Stimulated activated memory B cell treated with anti-CD40 and anti-IgM and Interleukin-4, amounts not matched to agents 10 μg/mL and 1 μg/mL and 100 μg/mL, for 72 hours (primary cell): ENCODE results near the gene LRFN3.
"Not testable (repeated sequence)": the region's sequence is repeated elsewhere in the genome, so short reads cannot be mapped to it uniquely, and the experiment has no call there.

Experiments
- ATAC-seq: fragments of 150-1000 bp; cut with Tn5 transposase; 2 replicates; pipeline ENCODE4 v1.10.0; 2021
- H3K27ac Mint-ChIP-seq: one replicate; pipeline ENCODE4 v1.8.0; 2022; ENCODE audit warnings: mild to moderate bottlenecking, mixed read lengths
- H3K27me3 Mint-ChIP-seq: one replicate; pipeline ENCODE4 v1.8.0; 2022; ENCODE audit warnings: mixed read lengths
- H3K36me3 Mint-ChIP-seq: one replicate; pipeline ENCODE4 v1.8.0; 2022; ENCODE audit warnings: mixed read lengths
- H3K4me1 Mint-ChIP-seq: one replicate; pipeline ENCODE4 v1.8.0; 2022; ENCODE audit warnings: mixed read lengths
- H3K4me3 Mint-ChIP-seq: one replicate; pipeline ENCODE4 v1.8.0; 2022; ENCODE audit warnings: mild to moderate bottlenecking, moderate library complexity, mixed read lengths
- H3K9me3 Mint-ChIP-seq: one replicate; pipeline ENCODE4 v1.8.0; 2022; ENCODE audit warnings: mixed read lengths

LRFN3 gene

DNA sequence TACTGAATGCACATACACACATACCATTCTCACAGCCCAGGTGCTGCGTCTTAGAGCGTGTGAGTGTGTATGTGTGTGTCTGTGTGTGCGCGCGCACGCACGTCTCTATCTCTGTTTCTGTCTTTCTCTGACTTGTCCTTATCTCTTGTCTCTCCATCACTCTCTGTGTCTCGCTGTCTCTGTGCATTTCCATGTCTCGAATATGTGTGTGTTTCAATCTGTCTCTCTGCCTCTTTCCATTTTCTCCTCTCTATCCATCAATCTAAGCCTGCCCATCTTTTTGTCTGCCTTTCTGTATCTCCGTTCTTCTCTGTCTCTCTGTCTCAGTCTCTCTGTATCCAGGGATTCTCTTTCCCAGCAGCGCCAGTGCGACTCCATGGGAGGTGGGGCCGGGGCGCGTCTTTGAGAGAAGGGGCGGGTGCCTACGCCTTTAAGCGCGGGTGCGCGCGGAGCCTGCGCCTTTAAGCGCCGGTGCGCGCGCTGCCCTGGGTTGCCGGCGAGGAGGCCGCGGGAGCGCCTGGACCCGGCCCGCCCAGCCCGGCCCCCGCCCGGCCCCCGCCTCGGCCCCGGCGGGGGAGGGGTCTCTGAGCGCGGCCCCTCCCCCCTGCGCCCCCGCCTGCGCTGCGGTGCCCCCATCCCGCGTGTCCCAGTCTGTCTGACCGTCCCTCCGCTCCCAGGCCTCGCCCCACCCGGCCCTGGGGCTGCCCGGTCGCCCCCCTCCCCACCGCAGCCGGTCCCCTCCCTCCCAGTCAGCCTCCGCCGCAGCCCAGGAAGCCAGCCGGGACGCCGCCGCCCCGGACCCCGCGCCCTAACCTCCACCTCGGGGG is at the start of gene LRFN3:
Gene LRFN3, plus strand, starts transcription at position 464 of the 827 bp plus-strand sequence. CDS start 3,052 bp downstream, outside the sequence.
- H3K36me3 Mint-ChIP-seq = no peaks in the 10 kb centered on the region
- H3K9me3 Mint-ChIP-seq = no peaks in the 10 kb centered on the region
- H3K4me3 Mint-ChIP-seq = peak within 1 kb of the TSS; percentile 78
- H3K4me1 Mint-ChIP-seq = peaks cover 33% of the 10 kb centered on the region
- peaks cover 29% of the 10 kb centered on the region for H3K27me3 Mint-ChIP-seq
- H3K27ac Mint-ChIP-seq = peak within 1 kb of the TSS; percentile 2
- no peak for ATAC-seq

DNA sequence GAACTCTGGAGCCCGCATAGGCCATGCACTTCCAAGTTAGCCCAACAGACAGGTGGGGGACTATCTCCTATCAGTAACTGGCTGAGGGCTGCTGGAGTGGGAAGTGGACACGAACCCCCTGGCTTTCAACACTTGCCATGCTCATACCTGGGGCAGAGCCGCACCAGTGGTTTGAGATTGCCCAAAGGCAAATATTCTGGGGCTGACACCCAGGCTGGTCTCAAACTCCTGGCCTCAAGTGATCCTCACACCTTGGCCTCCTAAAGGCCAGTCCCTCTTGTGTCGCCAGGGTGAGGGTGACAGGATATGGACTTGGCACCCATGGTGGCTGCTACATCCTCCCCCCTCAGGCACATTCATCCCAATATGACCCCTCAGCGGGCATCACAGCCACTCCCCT is 49.0 kb upstream of the LRFN3 start:
- peaks cover 42% of the 10 kb centered on the region for H3K4me1 Mint-ChIP-seq
- no peak for ATAC-seq
- H3K27me3 Mint-ChIP-seq = no peaks in the 10 kb centered on the region
- H3K9me3 Mint-ChIP-seq = peaks cover 6% of the 10 kb centered on the region
- H3K27ac Mint-ChIP-seq = no peak overlapping the region
- H3K36me3 Mint-ChIP-seq = peaks cover 49% of the 10 kb centered on the region
- H3K4me3 Mint-ChIP-seq = no peak overlapping the region

DNA sequence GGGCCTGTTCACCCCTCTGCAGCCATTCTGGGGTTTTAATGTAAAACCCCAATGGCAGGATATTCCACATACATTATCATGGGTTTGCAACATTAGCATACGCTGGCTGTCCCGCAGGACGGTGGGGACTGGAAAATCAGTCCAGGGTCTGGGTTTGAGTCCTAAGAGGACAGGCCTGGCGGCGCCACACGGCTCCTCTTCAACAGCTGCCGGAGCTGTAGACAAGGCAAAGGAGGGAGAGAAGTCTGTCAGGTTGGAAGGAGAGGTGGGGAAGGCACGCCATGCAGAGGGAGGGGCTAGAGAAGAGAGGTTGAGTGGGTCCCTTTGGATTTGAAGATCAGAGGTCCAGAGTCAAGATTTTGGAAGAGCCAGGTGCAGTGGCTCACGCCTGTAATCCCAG is 47.8 kb upstream of the LRFN3 start:
- Mint-ChIP-seq H3K4me3 (peak overlapping the region; percentile 54), H3K36me3 (peaks cover 60% of the 10 kb centered on the region), H3K9me3 (peaks cover 6% of the 10 kb centered on the region), H3K27me3 (no peaks in the 10 kb centered on the region), H3K4me1 (peaks cover 36% of the 10 kb centered on the region), H3K27ac (peak overlapping the region; percentile 38)
- no peak for ATAC-seq

GRCh38 chr19:35889370-35890112 is 46.6 kb upstream of the LRFN3 start:
- H3K9me3 Mint-ChIP-seq = peaks cover 6% of the 10 kb centered on the region
- ATAC-seq = peak; percentile 26
- peaks cover 33% of the 10 kb centered on the region for H3K4me1 Mint-ChIP-seq
- peaks cover 70% of the 10 kb centered on the region for H3K36me3 Mint-ChIP-seq
- H3K27ac Mint-ChIP-seq = peak overlapping the region; percentile 66
- H3K27me3 Mint-ChIP-seq = no peaks in the 10 kb centered on the region
- peak overlapping the region; percentile 12 for H3K4me3 Mint-ChIP-seq

- Mint-ChIP-seq H3K36me3 (peaks cover 70% of the 10 kb centered on the region), H3K4me3 (peak overlapping the region; percentile 25), H3K4me1 (peaks cover 32% of the 10 kb centered on the region), H3K27ac (peak overlapping the region; percentile 66), H3K27me3 (no peaks in the 10 kb centered on the region), H3K9me3 (peaks cover 6% of the 10 kb centered on the region)
- ATAC-seq = no peak
These were observed 46.0 kb upstream of the LRFN3 start for GRCh38 chr19:35890113-35890650.

DNA sequence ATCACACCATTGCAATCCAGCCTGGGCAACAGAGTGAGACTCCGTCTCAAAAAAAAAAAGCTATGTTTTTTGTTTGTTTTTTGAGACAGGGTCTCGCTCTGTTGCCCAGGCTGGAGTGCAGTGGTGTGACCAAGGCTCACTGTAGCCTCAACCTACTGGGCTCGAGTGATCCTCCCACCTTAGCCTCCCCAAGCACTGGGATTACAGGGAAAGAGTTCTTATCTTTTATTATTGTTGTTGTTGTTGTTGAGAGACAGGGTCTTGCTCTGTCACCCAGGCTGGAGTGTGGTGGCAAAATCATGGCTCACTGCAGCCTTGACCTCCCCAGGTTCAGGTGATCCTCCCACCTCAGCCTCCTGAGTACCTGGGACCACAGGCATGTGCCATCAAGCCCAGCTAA is 44.4 kb upstream of the LRFN3 start:
- not testable (repeated sequence) for H3K27me3 Mint-ChIP-seq

DNA sequence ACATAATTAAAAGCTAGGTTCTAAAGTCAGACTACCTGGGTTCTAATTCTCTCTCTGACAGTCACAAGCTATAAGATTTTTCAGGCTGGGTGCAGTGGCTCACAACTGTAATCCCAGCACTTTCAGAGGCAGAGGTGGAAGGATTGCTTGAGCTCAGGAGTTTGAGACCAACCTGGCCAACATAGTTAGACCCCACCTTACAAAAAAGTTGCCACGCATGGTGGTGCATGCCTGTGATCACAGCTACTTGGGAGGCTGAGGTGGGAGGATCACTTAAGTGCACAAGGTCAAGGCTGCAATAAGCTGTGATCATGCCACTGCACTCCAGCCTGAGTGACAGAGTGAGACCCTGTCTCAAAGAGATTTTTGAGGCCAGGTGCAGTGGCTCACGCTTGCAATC is 41.8 kb upstream of the LRFN3 start:
- peaks cover 78% of the 10 kb centered on the region for H3K36me3 Mint-ChIP-seq
- no peaks in the 10 kb centered on the region for H3K27me3 Mint-ChIP-seq
- H3K27ac Mint-ChIP-seq = peak overlapping the region; percentile 37
- no peak overlapping the region for H3K4me3 Mint-ChIP-seq
- H3K4me1 Mint-ChIP-seq = peaks cover 53% of the 10 kb centered on the region
- no peak for ATAC-seq
- peaks cover 2% of the 10 kb centered on the region for H3K9me3 Mint-ChIP-seq

More for the DNA sequence above, 44.4 kb upstream of the LRFN3 start:
- not testable (repeated sequence) for H3K9me3 Mint-ChIP-seq, ATAC-seq, H3K4me3 Mint-ChIP-seq, H3K27ac Mint-ChIP-seq
- Mint-ChIP-seq H3K4me1 (peaks cover 46% of the 10 kb centered on the region), H3K36me3 (peaks cover 78% of the 10 kb centered on the region)

DNA sequence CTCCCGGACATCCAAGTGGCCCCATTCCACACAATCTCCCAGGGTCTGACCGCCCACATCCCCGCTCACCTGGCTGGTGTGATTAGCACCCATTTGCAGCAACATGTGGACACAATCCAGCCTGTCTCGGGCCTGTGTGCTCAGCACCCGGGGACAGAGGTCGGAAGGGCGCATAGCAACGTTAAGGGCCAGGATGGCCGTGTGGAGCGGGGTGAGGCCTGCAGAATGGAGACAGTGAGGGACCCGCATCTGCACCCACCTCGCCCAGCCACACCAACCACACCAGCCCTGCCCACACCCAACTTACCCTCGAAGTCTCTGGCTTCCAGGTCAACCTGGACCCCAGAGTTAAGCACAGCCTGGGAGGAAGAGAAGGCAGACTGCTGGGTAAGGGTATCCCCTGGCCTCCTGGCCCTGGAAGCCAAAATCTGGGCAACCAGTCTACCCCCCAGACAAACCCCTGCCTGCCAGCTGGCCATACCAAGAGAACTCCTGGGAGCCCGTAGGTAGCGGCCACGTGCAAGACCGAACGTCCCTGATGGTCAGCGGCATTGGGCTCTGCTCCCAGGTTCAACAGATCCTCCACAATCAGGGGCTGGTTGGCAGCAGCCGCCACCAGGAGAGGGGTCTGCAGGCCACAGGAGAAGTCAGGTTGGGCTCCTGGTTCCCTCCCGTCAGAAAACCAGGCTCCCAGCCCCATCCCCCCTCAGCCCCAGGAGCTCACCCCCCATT is 40.1 kb upstream of the LRFN3 start:
- no peak for ATAC-seq
- no peaks in the 10 kb centered on the region for H3K27me3 Mint-ChIP-seq
- no peaks in the 10 kb centered on the region for H3K9me3 Mint-ChIP-seq
- H3K4me3 Mint-ChIP-seq = peak overlapping the region; percentile 93
- H3K36me3 Mint-ChIP-seq = peaks cover 70% of the 10 kb centered on the region
- peak overlapping the region; percentile 99 for H3K27ac Mint-ChIP-seq
- peaks cover 52% of the 10 kb centered on the region for H3K4me1 Mint-ChIP-seq

DNA sequence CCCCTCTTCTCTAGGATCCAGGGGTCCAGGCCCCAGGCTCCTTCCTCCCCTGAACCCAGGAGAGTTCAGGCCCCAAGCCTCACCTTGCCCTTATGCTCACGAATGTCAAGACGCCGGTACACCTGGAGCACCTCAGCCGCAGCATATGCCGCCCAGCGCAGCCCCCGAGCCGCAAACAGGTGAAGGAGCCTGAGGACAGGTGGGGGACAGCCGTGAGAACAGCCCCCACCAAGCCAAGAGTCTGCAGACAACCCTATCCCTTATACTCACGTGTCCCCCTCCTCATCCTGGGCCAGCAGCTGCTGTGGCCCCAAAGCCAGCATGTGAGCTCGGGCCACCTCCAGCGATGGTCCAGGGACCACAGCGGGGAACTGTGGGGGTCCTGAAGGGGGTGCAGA is 39.5 kb upstream of the LRFN3 start:
- ATAC-seq = no peak
- Mint-ChIP-seq H3K4me3 (peak overlapping the region; percentile 93), H3K9me3 (no peaks in the 10 kb centered on the region), H3K4me1 (peaks cover 57% of the 10 kb centered on the region), H3K27me3 (no peaks in the 10 kb centered on the region), H3K27ac (peak overlapping the region; percentile 99), H3K36me3 (peaks cover 69% of the 10 kb centered on the region)

DNA sequence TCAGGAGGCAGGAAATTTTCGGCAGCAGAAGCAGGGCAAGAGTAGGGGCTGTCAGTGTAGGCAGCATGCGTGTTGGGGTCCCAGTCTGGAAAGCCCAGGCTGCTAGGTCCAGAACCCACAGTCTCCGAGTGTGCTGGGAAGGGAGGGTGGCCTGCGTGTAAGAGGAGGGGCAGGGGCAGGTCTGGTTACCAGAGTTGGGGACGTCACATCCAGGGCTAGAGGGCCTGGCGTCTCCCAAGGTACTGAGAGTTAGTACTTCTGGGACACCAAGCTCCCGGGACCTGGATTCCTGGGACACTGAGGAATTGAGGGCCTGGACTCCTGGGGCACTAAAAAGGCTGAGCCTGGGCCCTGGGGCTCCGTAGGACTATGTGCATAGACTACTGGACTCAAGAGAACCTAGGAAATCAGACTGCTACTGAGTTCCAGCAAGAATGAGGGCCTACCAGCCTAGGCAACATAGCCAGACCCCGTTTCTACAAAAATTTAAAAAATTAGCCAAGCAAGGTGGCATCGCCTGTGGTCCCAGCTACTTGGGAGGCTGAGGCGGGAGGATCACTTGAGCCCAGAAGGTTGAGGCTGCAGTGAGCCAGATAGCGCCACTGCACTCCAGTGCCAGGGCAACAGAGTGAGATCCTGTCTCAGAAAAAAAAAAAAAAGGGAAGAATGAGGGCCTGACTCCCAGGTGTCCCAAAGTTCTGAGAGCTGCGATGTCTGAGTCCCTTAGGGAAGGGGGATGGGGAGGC is 38.3 kb upstream of the LRFN3 start:
- Mint-ChIP-seq H3K27ac (peak overlapping the region; percentile 99), H3K4me3 (peak overlapping the region; percentile 93), H3K36me3 (peaks cover 62% of the 10 kb centered on the region), H3K27me3 (no peaks in the 10 kb centered on the region), H3K9me3 (no peaks in the 10 kb centered on the region), H3K4me1 (peaks cover 66% of the 10 kb centered on the region)
- ATAC-seq = no peak

DNA sequence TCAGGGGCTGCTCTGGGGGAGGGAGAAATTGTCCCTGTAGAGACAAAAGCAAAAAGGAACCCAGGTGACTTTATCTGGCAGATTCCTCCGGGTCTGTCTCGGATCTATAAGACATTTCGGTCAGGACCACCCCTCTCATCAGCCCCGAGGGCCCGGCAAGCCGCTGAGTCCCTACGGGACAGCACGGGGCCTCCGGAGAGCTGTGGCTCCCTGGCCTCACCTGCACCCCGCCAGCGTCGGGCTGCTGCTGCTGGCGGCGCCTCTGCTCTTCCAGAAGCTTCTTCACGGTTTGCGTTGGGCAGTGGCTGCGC is 37.7 kb upstream of the LRFN3 start:
- peaks cover 57% of the 10 kb centered on the region for H3K36me3 Mint-ChIP-seq

DNA sequence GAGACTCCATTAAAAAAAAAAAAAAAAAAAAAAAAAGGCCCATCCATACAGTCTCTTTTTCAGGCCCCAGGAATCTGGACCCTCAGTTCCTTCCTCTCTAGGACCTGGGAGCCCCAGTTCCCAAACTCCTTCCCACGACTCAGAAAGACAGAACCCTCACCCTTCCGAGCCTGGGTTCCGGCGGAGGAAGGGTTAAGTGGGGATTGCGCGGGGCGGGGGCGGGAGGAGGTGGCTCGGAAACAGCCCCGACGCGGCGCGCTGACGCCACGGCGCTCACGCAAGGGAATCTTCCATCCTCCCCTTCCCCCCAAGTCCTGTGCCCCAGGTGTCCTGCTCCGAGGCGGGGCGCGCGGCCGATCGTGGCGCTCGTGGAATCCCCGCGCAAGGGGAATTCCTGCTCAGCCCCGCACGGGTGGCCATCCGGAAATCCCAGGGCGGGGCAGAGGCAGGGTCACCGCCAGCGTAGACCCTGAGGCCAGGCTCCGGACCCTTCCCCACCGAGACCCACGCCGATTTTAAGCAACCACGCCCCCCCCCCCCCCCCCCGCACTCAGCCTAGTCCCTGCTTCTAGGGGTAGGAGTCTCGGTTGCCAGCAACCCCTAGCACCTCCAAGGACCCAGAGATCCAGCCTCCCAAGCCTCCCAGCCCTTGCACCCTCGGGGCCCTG is 36.5 kb upstream of the LRFN3 start:
- H3K27me3 Mint-ChIP-seq = no peaks in the 10 kb centered on the region
- H3K9me3 Mint-ChIP-seq = no peaks in the 10 kb centered on the region
- ATAC-seq = peak; percentile 78
- peaks cover 79% of the 10 kb centered on the region for H3K4me1 Mint-ChIP-seq
- H3K4me3 Mint-ChIP-seq = peak overlapping the region; percentile 93
- peaks cover 47% of the 10 kb centered on the region for H3K36me3 Mint-ChIP-seq
- peak overlapping the region; percentile 99 for H3K27ac Mint-ChIP-seq

More for the DNA sequence above, 37.7 kb upstream of the LRFN3 start:
- Mint-ChIP-seq H3K27ac (peak overlapping the region; percentile 99), H3K9me3 (no peaks in the 10 kb centered on the region), H3K4me1 (peaks cover 69% of the 10 kb centered on the region), H3K27me3 (no peaks in the 10 kb centered on the region), H3K4me3 (peak overlapping the region; percentile 93)
- no peak for ATAC-seq

GRCh38 chr19:35901055-35901644 is 35.0 kb upstream of the LRFN3 start:
- no peak for ATAC-seq
- peaks cover 39% of the 10 kb centered on the region for H3K36me3 Mint-ChIP-seq
- H3K4me3 Mint-ChIP-seq = peak overlapping the region; percentile 93
- no peaks in the 10 kb centered on the region for H3K27me3 Mint-ChIP-seq
- peak overlapping the region; percentile 99 for H3K27ac Mint-ChIP-seq
- H3K9me3 Mint-ChIP-seq = no peaks in the 10 kb centered on the region
- peaks cover 77% of the 10 kb centered on the region for H3K4me1 Mint-ChIP-seq
